Hepatocyte (in vitro differentiated cells): ENCODE data around the gene PXMP4. TPM values are rescaled to one million over a fixed set of nuclear protein-coding genes. Genes with fewer than 3 reads are reported as not detected.

Experiments
- DNase-seq: peaks from one replicate; pipeline ENCODE4 v3.0.0-alpha.2; 2016; ENCODE audit warnings: low spot score
- H2AFZ ChIP-seq: fragments of 200-600 bp; sonication (generic); 2 replicates; pipeline ENCODE4 v1.6.0; 2016; ENCODE audit warnings: antibody characterized with exemption, mild to moderate bottlenecking
- H3K27ac ChIP-seq: fragments of 200-600 bp; sonication (generic); 2 replicates; pipeline ENCODE4 v1.5.1; 2016; ENCODE audit warnings: mild to moderate bottlenecking
- H3K27me3 ChIP-seq: fragments of 200-600 bp; sonication (generic); 2 replicates; pipeline ENCODE4 v1.6.1; 2016
- H3K36me3 ChIP-seq: fragments of 200-600 bp; sonication (generic); replicated peaks from 2 replicates; pipeline ENCODE4 v1.5.1; 2016; ENCODE audit warnings: low read depth; ENCODE audit not compliant: insufficient read depth
- H3K4me1 ChIP-seq: fragments of 200-600 bp; sonication (generic); 2 replicates; pipeline ENCODE4 v1.5.1; 2016; ENCODE audit warnings: mild to moderate bottlenecking, moderate library complexity; ENCODE audit not compliant: insufficient read depth
- H3K4me2 ChIP-seq: fragments of 200-600 bp; sonication (generic); 2 replicates; pipeline ENCODE4 v1.6.0; 2016
- H3K4me3 ChIP-seq: fragments of 200-600 bp; sonication (generic); 2 replicates; pipeline ENCODE4 v1.5.1; 2016; ENCODE audit warnings: mild to moderate bottlenecking
- H3K79me2 ChIP-seq: fragments of 200-600 bp; sonication (generic); 2 replicates; pipeline ENCODE4 v1.6.0; 2017; ENCODE audit warnings: mild to moderate bottlenecking
- H3K9me2 ChIP-seq: fragments of 200-600 bp; sonication (generic); replicated peaks from 2 replicates; pipeline ENCODE4 v1.6.0; 2017; ENCODE audit warnings: mild to moderate bottlenecking; ENCODE audit not compliant: insufficient read depth
- H3K9me3 ChIP-seq: fragments of 200-600 bp; sonication (generic); 2 replicates; pipeline ENCODE4 v1.5.1; 2016; ENCODE audit warnings: low read depth, mild to moderate bottlenecking
- H4K20me1 ChIP-seq: fragments of 200-600 bp; sonication (generic); 2 replicates; pipeline ENCODE4 v1.6.0; 2016; ENCODE audit warnings: mild to moderate bottlenecking; ENCODE audit not compliant: insufficient read depth, poor library complexity, severe bottlenecking
- CTCF ChIP-seq: fragments of 200-600 bp; sonication (generic); IDR thresholded peaks from 2 replicates; pipeline ENCODE4 v1.5.1; 2016; ENCODE audit warnings: antibody characterized with exemption, mild to moderate bottlenecking; ENCODE audit not compliant: poor library complexity
- EZH2 ChIP-seq: fragments of 200-600 bp; sonication (generic); IDR thresholded peaks from 2 replicates; pipeline ENCODE4 v1.6.1; 2016; ENCODE audit warnings: antibody characterized with exemption, mild to moderate bottlenecking, borderline replicate concordance
- EZH2phosphoT487 ChIP-seq: fragments of 200-600 bp; sonication (generic); IDR thresholded peaks from one replicate; pipeline ENCODE4 v1.6.1; 2018; ENCODE audit warnings: antibody characterized with exemption, mild to moderate bottlenecking, low read depth, moderate library complexity; ENCODE audit not compliant: unreplicated experiment, severe bottlenecking
- WGBS: methylation state at CpG from one replicate; pipeline ENCODE4 v1.1.6; 2016; ENCODE audit warnings: low lambda C conversion rate; ENCODE audit errors: missing lambda C conversion rate; 5-methylcytosine and 5-hydroxymethylcytosine counted together
- polyA plus RNA-seq: library from polyadenylated mRNA; unstranded; fragments of >200 nt; fragmentation: Nextera tagmentation; extraction: Ambion mirVana; gene quantifications from 2 replicates; pipeline ENCODE4 v1.2.1, GENCODE V29; 2016
- total RNA-seq: library from RNA; depleted of rRNA; stranded (reverse); fragments of >200 nt; gene quantifications from 2 replicates; pipeline ENCODE4 v1.2.3, GENCODE V29; 2014

The PXMP4 gene
- total and polyA plus RNA-seq, 2 experiments from 2014 or later: 4.1 to 4.7 TPM

GRCh38 chr20:33679758-33680485 is 40.2 kb downstream of the PXMP4 start:
- H3K9me2 ChIP-seq: no peaks in the 10 kb centered on the region
- H3K9me3 ChIP-seq: no peaks in the 10 kb centered on the region
- no peaks in the 10 kb centered on the region for H3K36me3 ChIP-seq
- H2AFZ ChIP-seq: no peak overlapping the region
- no peak overlapping the region for H3K4me2 ChIP-seq
- H3K27ac ChIP-seq: no peak overlapping the region
- H3K4me3 ChIP-seq: no peak overlapping the region
- peaks cover 27% of the 10 kb centered on the region for H3K79me2 ChIP-seq
- peaks cover 12% of the 10 kb centered on the region for H3K4me1 ChIP-seq
- DNase-seq: no peak
- WGBS: 92% methylated on average over 20 of the region's 20 CpGs
- TF ChIP-seq CTCF: no peak
- no peaks in the 10 kb centered on the region for H4K20me1 ChIP-seq
- H3K27me3 ChIP-seq: no peaks in the 10 kb centered on the region

- Histone ChIP-seq H3K36me3 (no peaks in the 10 kb centered on the region), H3K4me2 (no peak overlapping the region), H3K9me2 (no peaks in the 10 kb centered on the region), H3K27ac (no peak overlapping the region), H3K9me3 (no peaks in the 10 kb centered on the region), H3K4me1 (peaks cover 22% of the 10 kb centered on the region), H3K27me3 (no peaks in the 10 kb centered on the region), H2AFZ (no peak overlapping the region), H3K79me2 (peaks cover 20% of the 10 kb centered on the region), H4K20me1 (no peaks in the 10 kb centered on the region), H3K4me3 (no peak overlapping the region)
- no peak for TF ChIP-seq EZH2phosphoT487
- no peak for TF ChIP-seq CTCF
- TF ChIP-seq EZH2: no peak
- no peak for DNase-seq
- 94% methylated on average over 15 of the region's 15 CpGs for WGBS
Observed at GRCh38 chr20:33677991-33678702, 42.0 kb downstream of the PXMP4 start.

- H3K4me3 ChIP-seq: no peak overlapping the region
- H3K4me2 ChIP-seq: no peak overlapping the region
- no peaks in the 10 kb centered on the region for H3K9me2 ChIP-seq
- 96% methylated on average over 30 of the region's 31 CpGs for WGBS
- no peaks in the 10 kb centered on the region for H3K27me3 ChIP-seq
- peaks cover 32% of the 10 kb centered on the region for H3K4me1 ChIP-seq
- H4K20me1 ChIP-seq: no peaks in the 10 kb centered on the region
- H3K9me3 ChIP-seq: no peaks in the 10 kb centered on the region
- H3K27ac ChIP-seq: no peak overlapping the region
- H3K79me2 ChIP-seq: peaks cover 21% of the 10 kb centered on the region
- TF ChIP-seq EZH2phosphoT487 (no peak), CTCF (no peak), EZH2 (no peak)
- H2AFZ ChIP-seq: no peak overlapping the region
- no peaks in the 10 kb centered on the region for H3K36me3 ChIP-seq
- no peak for DNase-seq
Observed at GRCh38 chr20:33676652-33677645, 43.2 kb downstream of the PXMP4 start.
